ENCODE data around the gene CCDC97.
"Not testable (repeated sequence)": the region's sequence is repeated elsewhere in the genome, so short reads cannot be mapped to it uniquely, and the experiment has no call there.

Gene CCDC97

GRCh38 chr19:41332468-41332867 is 22.5 kb downstream of the CCDC97 start:
- DNase-seq (ENCODE audit: low read depth in 2 of 3, low spot score in 1 of 3), result no peak

GRCh38 chr19:41334793-41335192 is 24.8 kb downstream of the CCDC97 start:
- DNase-seq (ENCODE audit: low read depth in 2 of 3, low spot score in 1 of 3), result no peak

- no peak for DNase-seq (ENCODE audit: low read depth in 2 of 3, low spot score in 1 of 3)
Observed at GRCh38 chr19:41335467-41335866, 25.5 kb downstream of the CCDC97 start.

- DNase-seq (ENCODE audit: low read depth in 2 of 3, low spot score in 1 of 3), result no peak
Observed at GRCh38 chr19:41339936-41340335, 30.0 kb downstream of the CCDC97 start.

- DNase-seq (ENCODE audit: low read depth in 2 of 3, low spot score in 1 of 3), result no peak
Observed at GRCh38 chr19:41341669-41342490, 31.9 kb downstream of the CCDC97 start.

- no peak for DNase-seq (ENCODE audit: low read depth in 2 of 3, low spot score in 1 of 3)
Observed at GRCh38 chr19:41344162-41344561, 34.2 kb downstream of the CCDC97 start.

- not testable (repeated sequence) for DNase-seq (ENCODE audit: low read depth in 2 of 3, low spot score in 1 of 3)
Observed at GRCh38 chr19:41346916-41347315, 36.9 kb downstream of the CCDC97 start.

GRCh38 chr19:41350735-41351338 is 40.9 kb downstream of the CCDC97 start:
- DNase-seq (ENCODE audit: low read depth in 2 of 3, low spot score in 1 of 3), result no peak

- DNase-seq (ENCODE audit: low read depth in 2 of 3, low spot score in 1 of 3), result peak; percentile 65 to 77 (median 76)
Observed at GRCh38 chr19:41351339-41352245, 41.6 kb downstream of the CCDC97 start.

GRCh38 chr19:41352279-41352608 is 42.3 kb downstream of the CCDC97 start:
- no peak for DNase-seq (ENCODE audit: low read depth in 2 of 3, low spot score in 1 of 3)

- DNase-seq (ENCODE audit: low read depth in 2 of 3, low spot score in 1 of 3), result peak; percentile 56 to 70 (median 69)
Observed at GRCh38 chr19:41352609-41353465, 42.9 kb downstream of the CCDC97 start.

- peak; percentile 80 to 85 (median 82) for DNase-seq (ENCODE audit: low read depth in 2 of 3, low spot score in 1 of 3)
Observed at GRCh38 chr19:41353466-41354342, 43.7 kb downstream of the CCDC97 start, which contains the start of gene TGFB1. TSS of gene TGFB1 (minus strand) at chr19:41353922. CDS start at chr19:41353044, 878 bp downstream.

- no peak for DNase-seq (ENCODE audit: low read depth in 2 of 3, low spot score in 1 of 3)
Observed at GRCh38 chr19:41354343-41354953, 44.5 kb downstream of the CCDC97 start.

- no peak for DNase-seq (ENCODE audit: low read depth in 2 of 3, low spot score in 1 of 3)
Observed at GRCh38 chr19:41355035-41355434, 45.1 kb downstream of the CCDC97 start.

- no peak for DNase-seq (ENCODE audit: low read depth in 2 of 3, low spot score in 1 of 3)
Observed at GRCh38 chr19:41355802-41356201, 45.8 kb downstream of the CCDC97 start.

GRCh38 chr19:41356984-41357739 is 47.2 kb downstream of the CCDC97 start:
- no peak for DNase-seq (ENCODE audit: low read depth in 2 of 3, low spot score in 1 of 3)

GRCh38 chr19:41357746-41358145 is 47.8 kb downstream of the CCDC97 start:
- no peak for DNase-seq (ENCODE audit: low read depth in 2 of 3, low spot score in 1 of 3)

- no peak for DNase-seq (ENCODE audit: low read depth in 2 of 3, low spot score in 1 of 3)
Observed at GRCh38 chr19:41359741-41360140, 49.8 kb downstream of the CCDC97 start.
